ENCODE results near the gene WWC2. TPM values are rescaled to one million over a fixed set of nuclear protein-coding genes. Genes with fewer than 3 reads are reported as not detected.

WWC2 gene
- total RNA-seq, 1 donor from 2014 or later = 109 TPM

GRCh38 chr4:183172881-183173280, 73.8 kb downstream of the WWC2 start:
- no peaks in the 10 kb centered on the region for H3K9me3 ChIP-seq
- intact Hi-C loops (cut with DNase I) = no loop called here
- DNase-seq (no peak), ATAC-seq (no peak)
- H3K36me3 ChIP-seq = no peaks in the 10 kb centered on the region
- no peaks in the 10 kb centered on the region for H3K27me3 ChIP-seq (ENCODE audit: low read depth)
- H3K27ac ChIP-seq = no peak overlapping the region
- H3K4me1 ChIP-seq = peaks cover 52% of the 10 kb centered on the region
- no peak overlapping the region for H3K4me3 ChIP-seq
- TF ChIP-seq, protein P1, sequence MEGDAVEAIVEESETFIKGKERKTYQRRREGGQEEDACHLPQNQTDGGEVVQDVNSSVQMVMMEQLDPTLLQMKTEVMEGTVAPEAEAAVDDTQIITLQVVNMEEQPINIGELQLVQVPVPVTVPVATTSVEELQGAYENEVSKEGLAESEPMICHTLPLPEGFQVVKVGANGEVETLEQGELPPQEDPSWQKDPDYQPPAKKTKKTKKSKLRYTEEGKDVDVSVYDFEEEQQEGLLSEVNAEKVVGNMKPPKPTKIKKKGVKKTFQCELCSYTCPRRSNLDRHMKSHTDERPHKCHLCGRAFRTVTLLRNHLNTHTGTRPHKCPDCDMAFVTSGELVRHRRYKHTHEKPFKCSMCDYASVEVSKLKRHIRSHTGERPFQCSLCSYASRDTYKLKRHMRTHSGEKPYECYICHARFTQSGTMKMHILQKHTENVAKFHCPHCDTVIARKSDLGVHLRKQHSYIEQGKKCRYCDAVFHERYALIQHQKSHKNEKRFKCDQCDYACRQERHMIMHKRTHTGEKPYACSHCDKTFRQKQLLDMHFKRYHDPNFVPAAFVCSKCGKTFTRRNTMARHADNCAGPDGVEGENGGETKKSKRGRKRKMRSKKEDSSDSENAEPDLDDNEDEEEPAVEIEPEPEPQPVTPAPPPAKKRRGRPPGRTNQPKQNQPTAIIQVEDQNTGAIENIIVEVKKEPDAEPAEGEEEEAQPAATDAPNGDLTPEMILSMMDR (IDR thresholded peaks at IDR 0.05) = no peak

DNA sequence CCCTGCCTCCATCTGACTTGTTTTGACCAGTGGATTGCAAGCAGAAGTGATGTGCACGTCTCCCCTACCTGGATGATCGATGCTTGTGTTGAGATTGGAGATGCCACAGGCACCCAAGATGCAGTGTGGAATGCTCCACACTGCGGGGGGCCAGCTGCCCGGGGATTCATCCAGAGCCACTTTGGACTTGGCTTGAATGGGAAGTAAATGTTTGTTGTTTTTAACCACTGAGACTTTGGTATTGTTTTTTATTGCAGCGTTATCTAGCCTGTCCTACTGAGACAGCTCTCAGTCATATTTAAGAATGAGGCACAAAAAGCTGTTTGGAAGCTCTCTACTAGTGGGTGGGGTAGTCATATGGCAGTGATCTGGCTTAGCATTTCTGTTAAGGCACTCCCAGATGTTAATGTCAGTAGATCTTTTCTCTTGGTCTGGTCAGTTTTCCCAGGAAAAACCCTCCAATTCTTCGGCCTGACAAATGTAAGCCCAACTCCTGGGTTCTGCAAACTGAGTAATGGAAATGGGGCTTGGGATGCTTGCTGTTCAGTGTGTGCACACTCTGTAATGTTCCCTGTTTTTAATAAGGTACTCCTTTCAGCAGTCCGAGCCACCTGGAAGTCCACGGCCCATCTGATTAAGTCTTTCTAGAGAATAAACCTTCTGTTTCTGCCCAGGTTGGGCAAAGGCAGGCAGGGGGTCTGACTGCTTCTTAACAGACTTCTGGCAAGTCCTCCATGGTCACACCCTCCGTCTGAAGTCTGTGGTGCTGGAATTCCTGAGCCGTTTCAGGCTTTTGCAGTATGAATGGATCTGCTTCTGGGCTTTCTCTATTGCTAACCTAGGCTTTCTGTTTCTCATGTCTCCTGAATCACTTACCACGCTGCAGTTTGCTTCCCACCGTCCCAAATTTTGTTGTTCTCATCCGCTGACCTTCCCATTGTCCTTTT, 74.8 kb downstream of the WWC2 start:
- H3K27me3 ChIP-seq (ENCODE audit: low read depth) = no peaks in the 10 kb centered on the region
- H3K36me3 ChIP-seq = no peaks in the 10 kb centered on the region
- H3K9me3 ChIP-seq = no peaks in the 10 kb centered on the region
- no peak overlapping the region for H3K4me3 ChIP-seq
- ATAC-seq (peak in 1 of 2 donors; percentile 45), DNase-seq (no peak)
- intact Hi-C loops (cut with DNase I) = no loop called here
- TF ChIP-seq, protein P1 (IDR thresholded peaks at IDR 0.05) = no peak
- no peak overlapping the region for H3K27ac ChIP-seq
- H3K4me1 ChIP-seq = peaks cover 52% of the 10 kb centered on the region

GRCh38 chr4:183175631-183176232, 76.7 kb downstream of the WWC2 start:
- DNase-seq (no peak), ATAC-seq (peak in 1 of 2 donors; percentile 61)
- no peaks in the 10 kb centered on the region for H3K9me3 ChIP-seq
- H3K36me3 ChIP-seq = no peaks in the 10 kb centered on the region
- TF ChIP-seq, protein P1 (IDR thresholded peaks at IDR 0.05) = no peak
- intact Hi-C loops (cut with DNase I) = no loop called here
- H3K27me3 ChIP-seq (ENCODE audit: low read depth) = no peaks in the 10 kb centered on the region
- H3K27ac ChIP-seq = no peak overlapping the region
- H3K4me3 ChIP-seq = no peak overlapping the region
- H3K4me1 ChIP-seq = peaks cover 45% of the 10 kb centered on the region

DNA sequence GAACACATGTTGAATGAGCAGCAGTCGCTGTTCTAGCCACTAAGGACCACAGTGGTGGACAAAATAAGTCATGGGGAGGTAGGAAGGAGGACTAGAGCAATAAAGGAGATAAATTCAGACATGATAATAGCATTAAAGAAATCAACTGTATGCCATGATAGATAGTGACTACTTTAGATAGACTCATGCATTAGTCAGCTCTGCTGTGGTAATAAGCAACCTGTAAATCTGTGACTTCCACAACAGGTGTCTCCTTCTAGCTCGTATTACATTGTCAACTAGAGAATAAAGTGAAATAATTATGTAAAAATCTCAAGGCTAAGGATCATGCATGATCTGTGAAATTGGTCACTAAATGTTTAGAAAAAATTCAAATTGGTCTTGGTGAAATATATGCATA, 77.9 kb downstream of the WWC2 start:
- no peak for DNase-seq
- no peaks in the 10 kb centered on the region for H3K27me3 ChIP-seq (ENCODE audit: low read depth)
- TF ChIP-seq, protein P1 (IDR thresholded peaks at IDR 0.05) = no peak
- no peaks in the 10 kb centered on the region for H3K9me3 ChIP-seq
- H3K4me3 ChIP-seq = no peak overlapping the region
- ATAC-seq = no peak
- H3K4me1 ChIP-seq = peaks cover 33% of the 10 kb centered on the region
- H3K27ac ChIP-seq = no peak overlapping the region
- H3K36me3 ChIP-seq = no peaks in the 10 kb centered on the region
- intact Hi-C loops (cut with DNase I) = no loop called here

DNA sequence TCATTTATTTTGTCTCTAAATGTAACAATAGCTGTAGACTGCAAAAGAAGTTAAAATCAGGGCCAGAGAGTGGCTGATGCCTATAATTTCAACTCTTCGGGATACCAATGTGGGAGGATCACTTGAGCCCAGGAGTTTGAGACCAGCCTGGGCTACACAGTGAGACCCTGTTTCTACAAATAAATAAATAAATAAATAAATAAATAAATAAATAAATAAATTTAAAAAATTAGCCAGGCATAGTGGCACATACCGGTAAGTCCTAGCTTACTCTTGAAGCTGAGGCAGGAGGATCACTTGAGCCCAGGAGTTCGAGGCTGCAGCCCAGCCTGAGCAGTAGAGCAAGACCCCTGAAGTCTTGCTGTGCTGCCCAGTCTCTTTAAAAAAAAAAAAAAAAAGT, 79.1 kb downstream of the WWC2 start:
- no peaks in the 10 kb centered on the region for H3K27me3 ChIP-seq (ENCODE audit: low read depth)
- TF ChIP-seq, protein P1 (IDR thresholded peaks at IDR 0.05) = no peak
- H3K27ac ChIP-seq = no peak overlapping the region
- intact Hi-C loops (cut with DNase I) = no loop called here
- H3K4me1 ChIP-seq = peaks cover 27% of the 10 kb centered on the region
- H3K36me3 ChIP-seq = no peaks in the 10 kb centered on the region
- DNase-seq (no peak), ATAC-seq (no peak)
- no peak overlapping the region for H3K4me3 ChIP-seq
- H3K9me3 ChIP-seq = no peaks in the 10 kb centered on the region

Measured in lower lobe of right lung (tissue), 2 donors.